ENCODE data around the gene LITAFD.
"Not testable (repeated sequence)": the region's sequence is repeated elsewhere in the genome, so short reads cannot be mapped to it uniquely, and the experiment has no call there.

Gene LITAFD

DNA sequence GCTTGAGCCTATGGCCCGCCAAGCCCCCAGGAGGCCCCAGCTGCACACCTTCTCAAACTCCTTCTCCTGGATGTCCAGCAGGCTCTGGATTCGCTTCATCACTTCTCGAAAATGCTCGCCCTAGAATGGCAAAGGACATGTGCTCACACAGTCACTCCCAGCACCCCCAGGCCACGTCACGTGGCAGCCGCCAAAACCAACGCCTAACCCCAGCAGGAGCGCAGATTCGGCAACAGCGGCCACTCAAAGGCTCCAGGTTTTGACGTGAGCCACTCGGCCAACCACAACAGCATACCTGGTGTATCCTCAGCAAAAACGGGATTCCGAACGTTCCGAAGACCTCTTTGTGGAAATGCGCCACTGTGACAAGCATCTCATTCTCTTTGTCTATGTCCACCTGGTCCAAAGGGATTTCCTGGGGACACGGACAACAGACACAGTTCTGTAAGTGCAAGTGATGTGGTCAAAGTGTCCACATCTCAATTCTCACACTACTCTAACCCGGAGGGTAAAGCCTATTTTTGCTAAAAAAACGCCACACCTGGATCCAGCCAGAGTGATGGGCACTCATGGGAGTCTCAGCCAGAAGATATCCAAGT is 12.7 kb downstream of the LITAFD start:
- no peak for DNase-seq (ENCODE audit: low read depth)

DNA sequence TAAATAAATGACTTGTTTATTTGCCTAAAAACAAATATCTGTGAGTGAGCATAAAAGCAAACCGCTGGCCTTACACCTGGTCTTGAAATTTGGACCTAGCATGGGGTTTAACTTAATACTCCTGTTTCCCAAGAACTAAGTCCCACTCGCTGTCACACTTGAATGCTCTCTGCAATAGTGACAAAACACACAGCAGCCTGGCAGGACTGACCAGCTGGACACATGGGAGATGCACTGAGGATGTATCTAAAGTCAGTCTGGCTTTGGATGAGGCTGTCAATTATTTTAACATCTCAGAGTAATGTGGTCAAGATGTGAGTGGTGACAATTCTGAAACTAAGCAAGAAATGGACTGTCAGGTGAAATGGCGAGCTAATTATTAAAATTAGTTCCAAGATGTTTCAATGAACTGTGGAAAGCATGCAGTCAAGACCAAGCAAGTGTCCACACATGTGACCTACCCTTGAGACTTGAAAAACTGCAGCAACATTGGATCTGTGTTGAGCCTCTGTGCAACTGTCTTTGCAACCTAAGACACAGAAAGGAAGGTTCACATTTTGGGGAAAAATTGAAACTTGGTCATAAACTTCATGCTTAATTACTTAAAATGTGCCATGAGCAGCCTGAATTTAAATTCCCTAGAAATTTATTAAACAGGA is 16.6 kb downstream of the LITAFD start:
- DNase-seq (ENCODE audit: low read depth) = no peak

DNA sequence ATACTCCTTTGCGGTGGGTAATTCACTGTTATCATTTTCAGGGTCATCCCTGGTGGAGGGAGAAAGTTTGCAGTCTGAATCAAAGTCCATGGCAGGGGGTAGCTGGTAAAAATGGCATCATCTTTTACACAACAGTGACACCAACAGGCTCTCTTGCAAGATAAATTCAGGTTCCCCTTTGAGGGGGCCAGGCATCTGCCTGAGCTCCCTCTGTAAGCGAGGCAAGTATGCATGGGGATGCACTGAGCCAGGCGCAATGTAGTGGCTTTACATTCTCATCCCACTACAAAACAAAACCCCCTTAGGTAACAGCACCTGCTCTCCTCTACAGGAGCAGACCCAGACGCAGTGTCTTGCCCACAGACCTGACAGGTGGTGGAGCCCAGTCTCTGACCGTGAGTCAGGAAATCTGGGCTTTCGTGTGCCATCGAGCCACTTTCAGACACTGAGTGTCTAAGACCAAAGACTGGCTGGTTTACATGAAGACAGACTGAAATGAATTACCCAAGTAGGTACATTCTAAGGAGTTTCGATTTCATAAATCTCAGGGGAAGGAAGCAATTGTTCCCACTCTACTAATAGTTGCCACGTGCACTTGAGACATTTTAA is 17.7 kb downstream of the LITAFD start:
- DNase-seq (ENCODE audit: low read depth) = no peak

DNA sequence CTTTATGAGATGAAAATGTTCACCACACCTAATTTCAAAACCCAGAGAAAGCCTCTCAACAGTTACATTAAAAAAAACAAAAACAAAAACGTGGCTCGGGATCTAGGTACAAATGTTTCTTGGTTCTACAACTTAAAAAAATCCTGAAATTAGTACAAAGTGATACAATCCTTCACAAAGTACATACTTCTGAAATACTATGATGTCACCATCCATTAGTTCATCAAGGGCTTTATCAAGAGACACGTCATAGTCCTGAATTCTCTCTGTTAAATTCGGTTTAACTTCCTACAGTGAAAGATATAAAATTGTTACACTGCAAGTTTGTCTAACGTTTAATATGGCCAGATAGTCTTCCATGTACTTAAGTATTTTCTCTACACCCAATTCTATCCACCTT is 18.2 kb downstream of the LITAFD start:
- no peak for DNase-seq (ENCODE audit: low read depth)

DNA sequence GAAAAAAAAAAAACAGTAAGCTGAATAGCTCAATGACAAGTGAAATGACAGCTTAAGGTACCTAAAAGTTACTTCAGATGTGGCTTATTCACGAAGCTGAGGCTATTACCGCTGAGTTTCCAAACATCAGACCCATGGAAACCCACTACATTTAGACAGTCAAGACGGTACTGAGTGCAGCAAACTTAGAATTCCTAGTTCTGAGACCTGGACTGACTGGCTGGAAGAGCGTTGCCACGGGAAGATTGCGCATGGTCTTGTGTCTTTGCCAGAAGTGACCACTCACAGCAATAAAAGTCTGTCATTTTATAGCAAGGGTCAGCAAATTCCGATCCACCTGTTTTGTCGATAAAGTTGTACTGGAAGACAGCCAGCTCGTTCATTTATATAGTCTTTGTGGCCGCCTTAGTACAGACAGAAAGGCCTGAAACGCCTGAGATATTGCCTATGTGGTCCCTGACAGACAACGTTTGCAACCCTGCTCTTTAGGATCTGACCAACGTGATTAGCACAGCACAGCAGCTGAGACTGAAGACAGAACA is 19.2 kb downstream of the LITAFD start:
- no peak for DNase-seq (ENCODE audit: low read depth)

DNA sequence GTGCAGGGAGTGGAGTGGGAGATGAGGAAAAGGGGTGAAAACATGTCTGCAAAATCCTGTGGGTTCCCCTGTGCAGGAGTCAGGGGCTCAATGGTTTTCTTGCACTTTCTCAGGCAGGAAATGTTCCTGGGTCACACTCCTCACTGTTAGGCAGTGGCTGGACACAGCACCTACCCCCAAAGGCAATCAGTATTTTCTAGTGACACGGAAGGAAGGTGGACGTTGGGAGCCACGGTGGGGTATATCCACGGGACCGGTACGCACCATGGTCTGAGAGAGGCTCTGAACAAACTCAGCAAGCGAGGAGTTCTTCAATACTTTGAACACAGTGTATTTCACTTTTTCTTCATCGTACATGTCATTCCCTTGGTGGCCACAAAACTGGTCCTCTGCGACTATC is 20.9 kb downstream of the LITAFD start:
- no peak for DNase-seq (ENCODE audit: low read depth)

DNA sequence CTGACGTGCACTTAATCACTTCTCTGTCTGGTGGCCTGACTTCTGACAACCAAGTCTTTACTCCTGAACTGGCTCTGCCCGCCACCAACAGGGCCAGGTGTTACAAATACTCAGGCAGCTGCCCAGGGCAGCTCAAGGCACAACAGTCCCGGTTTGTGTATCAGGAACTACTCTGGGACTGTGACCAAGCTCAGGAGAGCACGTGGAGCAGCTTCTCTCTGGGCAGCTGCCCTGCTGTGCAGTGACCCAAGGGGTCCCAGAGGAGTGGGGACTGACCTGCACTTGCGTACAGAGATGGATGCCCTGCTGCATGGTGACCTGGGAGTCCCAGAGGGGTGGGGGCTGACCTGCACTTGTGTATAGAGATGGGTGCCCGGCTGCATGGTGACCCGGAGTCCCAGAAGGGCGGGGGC is 21.9 kb downstream of the LITAFD start:
- DNase-seq (ENCODE audit: low read depth) = no peak

DNA sequence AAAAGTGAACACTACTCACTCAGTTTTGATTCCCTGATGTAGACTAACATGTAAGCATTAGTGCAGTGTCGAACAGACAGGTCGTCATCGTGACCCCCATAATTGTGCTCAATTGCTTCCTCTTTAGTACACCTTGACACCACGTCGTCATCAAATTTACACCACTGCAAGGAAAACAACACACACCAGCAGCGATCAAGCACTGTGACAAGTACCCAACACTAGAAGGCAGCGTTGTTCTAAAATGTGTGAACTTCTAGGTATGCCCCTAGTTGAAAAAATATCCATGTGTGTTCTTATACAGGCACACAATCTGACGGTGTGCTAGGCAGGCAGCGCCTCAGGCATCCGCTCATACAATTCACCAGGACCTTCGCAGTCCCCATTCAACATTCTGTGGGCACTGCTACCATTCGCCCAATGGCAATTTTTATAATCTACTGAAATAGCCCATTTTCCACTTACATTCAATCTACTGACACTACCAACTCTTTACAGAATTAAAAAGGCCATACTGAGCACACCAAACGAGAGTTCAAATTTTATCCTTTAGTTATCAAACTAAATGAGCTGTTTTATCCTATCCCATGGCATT is 23.1 kb downstream of the LITAFD start:
- no peak for DNase-seq (ENCODE audit: low read depth)

DNA sequence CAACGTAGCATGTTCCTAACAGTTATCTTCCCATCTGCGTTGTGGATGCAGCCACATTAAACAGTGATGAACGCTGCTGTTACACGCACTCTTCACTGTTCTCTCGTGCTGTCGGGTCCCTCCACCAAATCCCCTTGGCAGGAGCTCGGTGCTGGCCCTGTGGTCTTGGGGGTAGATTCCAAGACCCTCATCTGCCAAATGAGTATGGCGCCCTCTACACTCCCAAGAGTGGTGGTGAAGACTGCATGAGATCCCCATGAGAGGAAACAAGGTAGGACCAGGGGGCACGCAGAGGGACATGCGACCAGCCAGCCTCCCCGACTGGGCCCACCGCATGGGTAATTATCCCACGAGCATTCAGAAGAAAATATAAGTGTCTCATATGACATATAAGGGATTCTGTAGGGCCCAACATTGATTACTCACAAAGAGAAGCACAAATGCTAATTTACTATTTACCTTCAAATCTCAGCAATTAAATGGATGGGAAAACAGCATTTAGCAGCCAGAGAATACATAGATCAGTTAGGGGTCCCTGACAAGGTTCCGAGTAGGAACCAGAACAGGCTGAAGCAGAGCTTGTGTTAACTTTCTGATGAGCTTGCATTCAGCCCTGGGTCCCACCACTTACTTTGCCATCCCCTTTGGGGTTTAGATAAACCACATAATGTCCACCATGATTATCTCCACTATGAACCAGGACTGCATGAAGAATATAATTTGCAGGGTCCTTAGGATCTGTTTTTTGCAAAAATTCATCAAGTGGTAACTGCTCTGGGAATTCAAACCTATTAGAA is 23.8 kb downstream of the LITAFD start:
- DNase-seq (ENCODE audit: low read depth) = no peak

DNA sequence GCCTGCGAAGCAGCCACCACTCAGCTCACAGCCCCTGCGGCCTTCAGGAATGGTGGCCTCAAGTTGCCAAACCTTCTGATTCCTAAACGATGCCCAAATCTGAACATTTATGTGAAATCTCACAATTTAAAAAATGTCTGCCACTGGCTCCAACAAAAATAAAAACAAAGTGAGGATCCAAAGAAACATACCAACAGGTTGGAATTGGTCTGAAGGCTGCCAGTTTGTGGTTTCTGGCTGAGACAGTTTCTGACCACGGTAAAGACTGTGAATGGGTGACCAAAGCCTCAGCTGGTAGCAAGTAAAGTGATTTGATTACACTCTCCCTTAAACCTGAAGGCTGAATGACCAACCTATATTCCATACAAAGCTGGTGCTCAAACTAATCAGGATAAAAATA is 24.9 kb downstream of the LITAFD start:
- DNase-seq (ENCODE audit: low read depth) = no peak

DNA sequence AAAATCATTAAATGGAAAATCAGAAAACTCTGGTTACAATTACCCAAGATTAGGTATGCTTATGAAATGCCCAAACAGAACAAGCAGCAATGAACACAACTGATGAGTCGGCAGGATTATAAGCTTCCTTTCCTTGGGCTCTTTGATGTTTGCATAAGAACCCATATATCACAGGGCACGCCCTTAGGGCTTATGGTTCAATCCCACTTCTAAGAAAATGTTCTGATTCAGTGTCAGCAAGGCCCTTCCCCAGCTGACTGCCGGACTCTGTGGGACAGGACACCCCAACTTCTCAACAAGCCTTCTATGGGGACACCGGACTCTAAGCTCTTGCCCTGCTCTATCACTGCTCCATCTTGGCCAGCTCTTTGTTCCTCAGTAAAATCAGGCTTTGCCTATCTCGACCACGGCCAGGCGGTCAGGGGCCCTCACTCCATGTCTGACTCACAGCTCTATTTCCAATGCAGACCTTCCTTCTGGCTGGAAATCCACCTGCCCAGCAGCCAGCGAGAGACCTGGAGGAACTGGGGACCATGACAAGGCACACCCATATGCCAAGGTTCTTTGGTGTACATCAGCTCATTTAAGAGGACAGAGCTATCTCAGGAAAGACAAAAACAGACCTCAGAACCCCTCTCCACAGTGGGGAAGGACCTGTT is 26.8 kb downstream of the LITAFD start:
- no peak for DNase-seq (ENCODE audit: low read depth)

DNA sequence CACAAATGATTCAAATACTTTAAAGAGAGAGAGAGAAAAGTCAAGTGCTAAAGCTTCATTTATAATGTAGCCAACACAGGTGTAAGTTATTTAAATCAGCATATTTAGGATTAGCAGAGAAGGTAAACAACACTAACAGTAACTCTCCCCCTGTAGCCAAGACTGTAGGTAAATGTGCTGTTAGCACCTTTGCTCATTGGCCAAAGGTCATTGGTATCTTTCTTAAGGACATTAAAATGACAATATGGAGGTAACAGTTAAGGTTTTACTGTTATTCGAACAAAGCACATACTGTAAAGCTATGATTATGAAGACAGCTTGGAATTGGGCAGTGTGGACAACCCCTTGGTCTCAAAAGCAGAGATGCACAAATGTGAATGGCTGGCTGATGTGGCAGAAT is 28.7 kb downstream of the LITAFD start:
- no peak for DNase-seq (ENCODE audit: low read depth)

DNA sequence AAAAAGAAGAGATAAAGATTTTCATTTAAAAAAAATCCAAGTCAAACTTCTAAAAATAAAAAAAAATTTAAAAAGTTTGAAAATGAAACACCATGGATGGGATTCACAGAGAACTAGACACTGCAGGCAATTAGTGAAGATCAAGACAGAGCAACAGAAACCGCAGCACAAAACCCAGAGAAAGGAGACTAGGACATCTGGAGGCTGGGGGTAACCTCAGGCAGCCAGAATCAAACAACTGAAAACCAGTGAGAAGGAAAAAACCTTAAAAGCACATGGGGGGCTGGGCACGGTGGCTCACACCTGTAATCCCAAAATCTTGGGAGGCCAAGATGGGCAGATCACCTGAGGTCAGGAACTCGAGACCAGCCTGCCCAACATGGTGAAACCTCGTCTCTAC is 30.6 kb downstream of the LITAFD start:
- DNase-seq (ENCODE audit: low read depth) = no peak

DNA sequence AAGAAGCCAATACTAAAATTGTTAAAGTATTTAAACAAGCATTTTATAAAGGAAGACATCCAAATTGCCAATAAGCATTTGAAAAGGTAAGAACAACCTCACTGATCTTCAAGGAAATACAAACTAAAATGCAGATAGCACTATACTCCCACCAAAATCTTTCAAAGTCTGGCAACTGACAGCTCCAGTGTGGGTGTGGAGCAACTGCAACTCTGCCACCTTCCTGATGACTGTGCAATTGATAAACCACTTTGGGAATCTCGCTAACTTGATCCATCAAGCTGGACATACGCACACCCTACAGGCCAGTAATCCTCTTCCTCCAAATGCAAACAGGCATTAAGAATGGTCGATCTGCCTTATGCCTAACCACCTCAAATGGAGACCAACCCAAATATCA is 31.9 kb downstream of the LITAFD start:
- no peak for DNase-seq (ENCODE audit: low read depth)

DNA sequence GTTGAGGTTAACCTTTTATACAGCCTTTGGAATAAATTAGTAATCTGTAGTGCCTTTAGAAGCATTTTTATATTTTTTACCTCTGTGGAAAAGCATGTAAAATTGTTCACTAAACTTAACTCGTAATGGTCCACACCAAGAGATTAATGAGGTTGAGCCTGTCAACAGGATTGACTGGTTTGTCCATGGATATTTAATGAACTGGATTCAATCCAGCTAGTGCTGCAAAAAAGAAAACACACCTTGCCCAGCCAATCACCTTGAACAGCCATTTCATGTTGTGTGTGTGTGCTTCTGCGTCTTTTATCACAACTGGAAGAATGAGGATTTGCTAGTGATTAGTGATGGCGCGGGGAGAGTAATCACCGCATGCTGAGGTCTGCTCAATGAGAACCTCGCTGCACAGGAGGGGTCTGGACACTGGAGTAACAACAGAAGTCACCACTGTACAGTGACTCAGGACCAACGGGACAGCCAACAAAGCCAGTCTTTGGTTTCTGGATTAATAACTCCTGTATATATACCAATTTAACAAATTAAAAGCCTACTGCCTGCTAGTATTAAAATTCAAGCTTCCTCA is 33.7 kb downstream of the LITAFD start:
- DNase-seq (ENCODE audit: low read depth) = no peak

DNA sequence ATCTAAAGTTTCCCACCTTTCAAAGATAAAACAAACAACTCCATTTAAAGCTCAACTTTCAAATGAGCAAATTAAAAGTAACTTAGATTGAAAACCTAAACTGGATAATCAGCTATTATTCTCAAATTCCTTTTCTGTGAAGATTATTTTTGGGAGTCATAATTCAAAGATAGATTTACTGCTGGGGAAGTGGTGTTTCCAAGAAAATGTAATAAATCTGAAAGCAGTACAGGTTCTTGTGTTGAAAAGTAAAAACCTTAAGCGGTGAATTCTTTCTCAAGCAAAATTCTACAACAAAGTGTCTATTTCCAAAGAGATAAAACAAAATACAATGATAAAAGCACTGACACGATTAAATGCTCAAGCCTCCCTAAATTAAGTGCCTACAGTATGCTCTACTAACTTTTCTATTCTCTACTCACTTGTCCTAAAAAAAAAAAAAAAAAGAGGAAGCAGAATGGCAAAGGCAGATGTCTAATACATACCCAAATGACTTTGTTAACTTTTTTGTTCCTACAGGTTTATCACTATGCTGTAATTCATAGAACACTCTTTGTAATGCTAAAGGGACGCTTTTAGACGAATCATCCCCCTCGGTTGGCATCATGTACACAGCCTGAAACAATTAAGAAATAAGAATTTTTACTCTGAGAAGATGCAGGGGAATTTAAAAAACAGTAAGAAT is 34.5 kb downstream of the LITAFD start:
- DNase-seq (ENCODE audit: low read depth) = no peak

DNA sequence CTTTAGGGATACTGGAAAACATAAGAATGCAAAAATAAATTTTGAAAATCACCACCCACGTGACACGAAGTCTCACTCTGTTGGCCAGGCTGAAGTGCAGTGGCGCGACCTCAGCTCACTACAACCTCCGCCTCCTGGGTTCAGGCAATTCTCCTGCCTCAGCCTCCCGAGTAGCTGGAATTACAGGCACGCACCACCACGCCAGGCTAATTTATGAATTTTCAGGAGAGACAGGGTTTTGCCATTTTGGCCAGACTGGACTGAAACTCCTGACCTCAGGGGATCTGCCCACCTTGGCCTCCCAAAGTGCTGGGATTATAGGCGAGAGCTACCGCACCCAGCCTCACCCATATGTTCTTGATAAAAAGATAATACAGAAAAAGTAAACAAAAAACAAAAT is 35.2 kb downstream of the LITAFD start:
- DNase-seq (ENCODE audit: low read depth) = not testable (repeated sequence)

DNA sequence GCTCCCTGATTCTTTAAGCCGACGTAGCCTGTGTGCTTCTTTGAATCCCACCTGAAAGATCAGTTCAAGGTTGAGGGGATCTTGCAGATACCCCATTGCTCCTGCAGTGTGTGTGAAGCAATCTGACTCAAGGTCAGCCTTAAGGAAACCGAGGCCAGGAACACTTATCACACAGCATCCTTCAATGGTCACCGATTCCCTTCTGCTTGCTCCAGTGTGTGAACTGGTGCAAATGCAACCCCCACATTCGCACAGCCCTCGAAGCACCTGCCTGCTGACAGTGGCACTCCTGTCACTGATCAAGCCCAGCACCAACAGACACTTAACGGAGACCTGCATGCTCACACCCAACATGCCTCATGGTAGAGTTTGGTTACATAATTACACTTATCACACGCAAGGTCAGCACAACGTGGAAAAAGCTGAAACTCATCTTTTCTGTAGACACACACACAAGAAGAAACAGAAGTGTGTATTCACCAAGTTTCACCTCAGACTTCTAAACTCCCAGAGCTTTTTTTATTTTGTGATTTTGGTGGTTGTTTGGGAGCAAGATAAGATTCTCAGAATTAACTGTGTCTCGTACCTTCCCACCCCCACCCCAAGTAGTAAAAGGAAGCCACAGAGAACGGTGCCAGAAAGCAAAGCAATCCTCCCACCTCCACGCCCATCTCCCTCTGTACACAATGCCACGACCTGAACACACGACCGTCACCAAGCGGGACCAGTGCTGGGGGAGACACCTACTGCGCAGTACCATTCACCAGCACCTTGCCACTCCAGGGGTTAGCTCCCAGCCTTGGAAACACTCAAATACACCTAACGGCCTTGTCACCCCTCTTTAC is 37.2 kb downstream of the LITAFD start:
- DNase-seq (ENCODE audit: low read depth) = no peak

DNA sequence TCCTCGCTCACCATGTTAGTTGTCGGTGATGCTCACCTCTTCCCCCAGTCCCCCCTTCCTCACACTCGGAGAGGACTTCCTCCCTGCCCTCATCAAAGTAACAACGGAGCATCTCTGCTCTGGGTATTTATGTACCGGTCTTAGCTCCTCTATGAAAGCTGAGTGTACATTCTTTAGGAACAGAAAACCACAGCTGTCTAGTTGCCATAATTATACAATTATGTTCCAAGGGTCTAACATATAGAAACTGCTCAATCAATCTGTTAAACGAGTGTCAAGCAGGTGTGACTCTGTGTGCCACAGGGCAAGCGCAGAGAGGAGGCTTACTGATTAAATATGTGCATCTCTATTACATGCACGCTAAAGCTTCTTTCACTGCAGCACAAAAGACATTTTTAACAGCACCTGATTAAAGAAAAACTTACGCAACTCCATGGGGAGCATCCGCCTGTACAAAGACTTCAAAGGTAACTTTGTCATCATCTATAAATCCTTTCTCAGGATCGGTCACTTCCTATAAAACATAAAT is 37.8 kb downstream of the LITAFD start:
- DNase-seq (ENCODE audit: low read depth) = no peak

All from stimulated activated CD8-positive, alpha-beta memory T cell treated with anti-CD3 and anti-CD28 coated beads, Interleukin-12 subunit alpha, Interleukin-12 subunit beta, amount 100 ng/mL, for 4 hours (primary cell).